GM06990 (cell line): ENCODE results near the gene FERMT2.

Source experiments
- DNase-seq: peaks from one replicate; pipeline ENCODE4 v3.0.0-alpha.2; 2011; ENCODE audit not compliant: insufficient read length; ENCODE audit errors: extremely low read depth
- H3K27me3 ChIP-seq: replicated peaks from 2 replicates; pipeline ENCODE4 v1.6.0; 2011; ENCODE audit warnings: low read length; ENCODE audit not compliant: control insufficient read depth, insufficient read depth
- H3K36me3 ChIP-seq: 2 replicates; pipeline ENCODE4 v1.5.1; 2011; ENCODE audit warnings: low read length; ENCODE audit not compliant: control insufficient read depth, insufficient read depth
- H3K4me3 ChIP-seq: replicated peaks from 2 replicates; pipeline ENCODE4 v1.5.1; 2011; ENCODE audit warnings: low read depth, mild to moderate bottlenecking, control low read depth, low read length
- TF ChIP-seq, protein P1 (sequence below): IDR thresholded peaks from 2 replicates; pipeline ENCODE4 v1.5.1; 2011; ENCODE audit warnings: low read length, control low read depth, mild to moderate bottlenecking, inconsistent platforms; ENCODE audit not compliant: insufficient read depth, poor library complexity, severe bottlenecking

FERMT2 gene

DNA sequence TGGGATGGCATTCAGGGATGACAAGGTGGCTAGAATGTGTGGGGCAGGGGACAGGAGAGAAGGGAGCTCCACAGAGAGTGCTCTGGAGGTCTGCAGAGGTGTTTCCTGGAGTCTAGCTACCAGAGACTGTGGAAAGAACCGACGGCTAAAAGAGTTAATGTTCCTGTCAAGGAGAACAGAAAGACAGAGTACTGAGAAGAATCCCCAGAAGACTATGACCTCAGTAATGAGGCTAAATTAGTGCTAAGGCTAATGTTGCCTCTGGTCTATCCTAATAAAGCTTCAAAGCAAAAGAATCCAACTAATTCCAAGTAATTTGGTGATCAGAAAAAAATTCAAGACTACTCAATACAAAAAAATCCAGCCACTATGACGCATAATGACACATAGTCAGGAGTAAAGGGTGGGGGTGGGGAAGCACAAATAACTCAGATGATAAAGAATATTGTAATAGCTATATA, 44.7 kb downstream of the FERMT2 start:
- TF ChIP-seq, protein P1, sequence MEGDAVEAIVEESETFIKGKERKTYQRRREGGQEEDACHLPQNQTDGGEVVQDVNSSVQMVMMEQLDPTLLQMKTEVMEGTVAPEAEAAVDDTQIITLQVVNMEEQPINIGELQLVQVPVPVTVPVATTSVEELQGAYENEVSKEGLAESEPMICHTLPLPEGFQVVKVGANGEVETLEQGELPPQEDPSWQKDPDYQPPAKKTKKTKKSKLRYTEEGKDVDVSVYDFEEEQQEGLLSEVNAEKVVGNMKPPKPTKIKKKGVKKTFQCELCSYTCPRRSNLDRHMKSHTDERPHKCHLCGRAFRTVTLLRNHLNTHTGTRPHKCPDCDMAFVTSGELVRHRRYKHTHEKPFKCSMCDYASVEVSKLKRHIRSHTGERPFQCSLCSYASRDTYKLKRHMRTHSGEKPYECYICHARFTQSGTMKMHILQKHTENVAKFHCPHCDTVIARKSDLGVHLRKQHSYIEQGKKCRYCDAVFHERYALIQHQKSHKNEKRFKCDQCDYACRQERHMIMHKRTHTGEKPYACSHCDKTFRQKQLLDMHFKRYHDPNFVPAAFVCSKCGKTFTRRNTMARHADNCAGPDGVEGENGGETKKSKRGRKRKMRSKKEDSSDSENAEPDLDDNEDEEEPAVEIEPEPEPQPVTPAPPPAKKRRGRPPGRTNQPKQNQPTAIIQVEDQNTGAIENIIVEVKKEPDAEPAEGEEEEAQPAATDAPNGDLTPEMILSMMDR: no peak
- Histone ChIP-seq H3K36me3 (no peaks in the 10 kb centered on the region), H3K4me3 (no peak overlapping the region), H3K27me3 (no peaks in the 10 kb centered on the region)
- DNase-seq: no peak

DNA sequence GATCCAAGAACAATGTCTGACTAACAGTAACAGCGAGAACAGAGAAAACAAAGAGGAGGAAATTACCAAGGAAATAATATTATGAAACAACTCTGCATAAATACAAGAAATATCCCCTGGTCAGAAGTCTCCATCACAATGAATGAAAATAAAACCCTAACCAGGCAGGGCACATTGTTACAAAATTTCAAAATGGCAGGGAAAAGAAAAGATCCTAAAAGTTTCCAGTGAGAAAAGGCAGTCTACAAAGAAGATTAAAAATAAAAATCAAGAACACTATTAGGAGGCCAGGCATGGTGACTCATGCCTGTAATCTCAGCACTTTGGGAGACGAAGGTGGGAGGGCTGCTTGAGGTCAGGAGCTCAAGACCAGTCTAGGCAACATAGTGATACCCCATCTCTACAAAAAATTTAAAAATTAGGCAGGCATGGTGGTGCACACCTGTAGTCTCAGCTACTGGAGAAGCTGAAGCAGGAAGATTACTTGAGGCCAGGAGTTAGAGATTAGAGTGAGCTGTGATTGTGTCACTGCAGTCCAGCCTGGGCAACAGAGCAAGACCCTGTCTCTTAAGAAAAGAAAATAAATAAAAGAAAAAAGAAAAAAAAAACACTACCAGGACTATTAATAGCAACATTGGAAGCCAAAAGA, 47.8 kb downstream of the FERMT2 start:
- no peaks in the 10 kb centered on the region for H3K27me3 ChIP-seq
- TF ChIP-seq, protein P1: no peak
- DNase-seq: no peak
- H3K4me3 ChIP-seq: no peak overlapping the region
- H3K36me3 ChIP-seq: no peaks in the 10 kb centered on the region

DNA sequence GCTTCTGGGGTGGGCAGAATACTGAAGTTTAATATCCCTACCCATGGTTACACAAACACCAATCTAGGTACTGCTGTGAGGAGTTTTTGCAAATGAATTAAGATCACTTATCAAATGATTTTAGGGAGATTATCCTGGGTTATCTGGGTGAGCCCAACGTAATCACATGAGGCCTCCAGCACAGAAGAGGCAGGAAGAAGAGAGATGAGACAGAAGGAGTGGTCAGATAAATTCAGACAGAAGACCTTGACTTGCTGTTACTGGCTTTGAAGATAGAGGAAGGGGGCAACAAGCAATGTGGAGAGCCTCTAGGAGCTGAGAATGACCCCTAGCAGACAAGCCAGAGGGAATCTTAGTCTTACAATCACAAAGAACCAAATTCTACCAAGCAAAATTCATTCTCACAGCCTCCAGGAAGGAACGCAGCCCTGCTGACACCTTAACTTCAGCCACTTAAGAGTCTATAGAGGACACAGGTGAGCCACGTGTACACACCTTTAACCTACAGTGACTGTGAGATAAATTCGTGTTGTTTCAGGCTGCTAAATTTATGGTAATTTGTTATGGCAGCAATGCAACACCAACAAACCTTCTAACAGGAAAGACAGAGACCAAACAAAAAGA, 49.4 kb downstream of the FERMT2 start:
- Histone ChIP-seq H3K36me3 (no peaks in the 10 kb centered on the region), H3K27me3 (no peaks in the 10 kb centered on the region), H3K4me3 (no peak overlapping the region)
- TF ChIP-seq, protein P1: no peak
- no peak for DNase-seq

DNA sequence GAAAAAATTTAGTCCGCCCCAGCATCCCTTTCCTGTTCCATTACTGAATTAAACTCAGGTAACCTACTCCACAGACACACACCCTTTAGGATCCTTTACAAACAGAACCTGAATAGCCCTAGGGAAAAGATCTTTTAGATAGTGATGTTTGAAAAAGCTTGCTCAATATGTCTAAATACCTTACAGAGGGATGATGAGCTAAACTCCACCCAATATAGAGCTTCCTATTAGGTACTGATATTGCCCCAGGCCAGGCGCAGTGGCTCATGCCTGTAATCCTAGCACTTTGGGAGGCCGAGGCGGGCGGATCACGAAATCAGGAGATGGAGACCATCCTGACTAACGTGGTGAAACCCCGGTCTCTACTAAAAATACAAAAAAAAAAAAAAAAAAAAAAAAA, 50.1 kb downstream of the FERMT2 start:
- H3K36me3 ChIP-seq: no peaks in the 10 kb centered on the region
- no peak overlapping the region for H3K4me3 ChIP-seq
- H3K27me3 ChIP-seq: no peaks in the 10 kb centered on the region
- TF ChIP-seq, protein P1: no peak
- DNase-seq: no peak

DNA sequence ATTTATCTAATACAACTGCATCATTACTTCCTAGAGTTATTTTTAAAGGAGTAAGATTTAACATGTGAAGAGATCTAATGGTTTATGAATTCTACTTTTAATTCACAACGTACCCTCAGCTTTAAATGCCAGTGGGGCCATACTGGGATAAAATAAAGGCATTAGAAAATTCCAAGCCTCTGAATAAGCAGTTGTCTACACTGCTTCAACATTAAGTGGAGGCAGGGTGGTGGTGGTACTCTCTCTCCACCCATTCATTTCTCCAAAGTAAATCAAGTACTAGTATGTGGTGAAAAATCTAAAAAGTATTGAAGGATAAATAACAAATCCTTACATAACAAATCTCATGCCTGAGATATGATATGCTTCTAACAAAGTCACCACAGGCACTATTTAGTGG, 52.4 kb downstream of the FERMT2 start:
- no peaks in the 10 kb centered on the region for H3K27me3 ChIP-seq
- no peak for DNase-seq
- no peak overlapping the region for H3K4me3 ChIP-seq
- no peaks in the 10 kb centered on the region for H3K36me3 ChIP-seq
- TF ChIP-seq, protein P1: no peak
